ENCODE data around the gene DEPDC1B. TPM values are rescaled to one million over a fixed set of nuclear protein-coding genes. Genes with fewer than 3 reads are reported as not detected.
A peak's percentile ranks its signal among the peaks of the same experiment; 100 is the strongest.

DEPDC1B gene
- total and polyA plus RNA-seq, 4 donors = 0.55 to 3.1 (median 0.70) TPM

- TF ChIP-seq CTCF (IDR thresholded peaks at IDR 0.05; ENCODE audit: control extremely low read depth, extremely low read depth) = no peak
- ATAC-seq (ENCODE audit: insufficient read depth, low FRiP score) (no peak), DNase-seq (no peak)
- H3K4me3 ChIP-seq = no peak overlapping the region
- H3K9me3 ChIP-seq (ENCODE audit: control insufficient read depth in 4 of 4, insufficient read depth in 3 of 4, low read length in 3 of 4) = no peaks in the 10 kb centered on the region
- peaks cover 0 to 8% (median 3%) of the 10 kb centered on the region in 5 donors for H3K4me1 ChIP-seq (ENCODE audit: control insufficient read depth in 5 of 5, insufficient read depth in 5 of 5, low read length in 5 of 5)
- H3K27ac ChIP-seq (ENCODE audit: low read depth in 1 of 2, low read length in 1 of 2) = no peak overlapping the region
- H3K36me3 ChIP-seq (ENCODE audit: control insufficient read depth in 4 of 4, insufficient read depth in 4 of 4, low read length in 4 of 4) = no peaks in the 10 kb centered on the region
- no peak overlapping the region for H3K9ac ChIP-seq (ENCODE audit: insufficient read depth in 1 of 2, low read length in 2 of 2)
- no peaks in the 10 kb centered on the region for H3K27me3 ChIP-seq (ENCODE audit: control insufficient read depth in 3 of 3, insufficient read depth in 3 of 3, low read length in 2 of 3)
Observed at GRCh38 chr5:60638300-60638699, 61.7 kb downstream of the DEPDC1B start.

- DNase-seq = no peak
- no peak overlapping the region for H3K4me3 ChIP-seq
- H3K9me3 ChIP-seq (ENCODE audit: control insufficient read depth in 4 of 4, insufficient read depth in 3 of 4, low read length in 3 of 4) = peaks cover 0 to 2% (median 0%) of the 10 kb centered on the region in 4 donors
- no peak overlapping the region for H3K27ac ChIP-seq (ENCODE audit: low read depth in 1 of 2, low read length in 1 of 2)
- no peak for TF ChIP-seq CTCF (IDR thresholded peaks at IDR 0.05; ENCODE audit: control extremely low read depth, extremely low read depth)
- H3K9ac ChIP-seq (ENCODE audit: insufficient read depth in 1 of 2, low read length in 2 of 2) = no peak overlapping the region
- ATAC-seq (ENCODE audit: insufficient read depth, low FRiP score) = no peak
- no peaks in the 10 kb centered on the region for H3K27me3 ChIP-seq (ENCODE audit: control insufficient read depth in 3 of 3, insufficient read depth in 3 of 3, low read length in 2 of 3)
- peaks cover 0 to 14% (median 5%) of the 10 kb centered on the region in 5 donors for H3K4me1 ChIP-seq (ENCODE audit: control insufficient read depth in 5 of 5, insufficient read depth in 5 of 5, low read length in 5 of 5)
- 96 to 100% methylated on average over 4 of the region's 4 CpGs for WGBS, 2 donors
- H3K36me3 ChIP-seq (ENCODE audit: control insufficient read depth in 4 of 4, insufficient read depth in 4 of 4, low read length in 4 of 4) = no peaks in the 10 kb centered on the region
Observed at GRCh38 chr5:60636644-60637043, 63.3 kb downstream of the DEPDC1B start.

- Histone ChIP-seq H3K27me3 (ENCODE audit: control insufficient read depth in 3 of 3, insufficient read depth in 3 of 3, low read length in 2 of 3) (no peaks in the 10 kb centered on the region), H3K36me3 (ENCODE audit: control insufficient read depth in 4 of 4, insufficient read depth in 4 of 4, low read length in 4 of 4) (no peaks in the 10 kb centered on the region), H3K9me3 (ENCODE audit: control insufficient read depth in 4 of 4, insufficient read depth in 3 of 4, low read length in 3 of 4) (peaks cover 0 to 4% (median 0%) of the 10 kb centered on the region in 4 donors), H3K4me1 (ENCODE audit: control insufficient read depth in 5 of 5, insufficient read depth in 5 of 5, low read length in 5 of 5) (peaks cover 0 to 14% (median 5%) of the 10 kb centered on the region in 5 donors), H3K4me3 (no peak overlapping the region), H3K9ac (ENCODE audit: insufficient read depth in 1 of 2, low read length in 2 of 2) (no peak overlapping the region), H3K27ac (ENCODE audit: low read depth in 1 of 2, low read length in 1 of 2) (no peak overlapping the region)
- no peak for TF ChIP-seq CTCF (IDR thresholded peaks at IDR 0.05; ENCODE audit: control extremely low read depth, extremely low read depth)
- ATAC-seq (ENCODE audit: insufficient read depth, low FRiP score) = no peak
- WGBS, 2 donors = 94 to 96% methylated on average over 1 of the region's 1 CpG
- no peak for DNase-seq
Observed at GRCh38 chr5:60636001-60636400, 64.0 kb downstream of the DEPDC1B start.

GRCh38 chr5:60634051-60634450 is 65.9 kb downstream of the DEPDC1B start:
- peaks cover 0 to 4% (median 0%) of the 10 kb centered on the region in 4 donors for H3K9me3 ChIP-seq (ENCODE audit: control insufficient read depth in 4 of 4, insufficient read depth in 3 of 4, low read length in 3 of 4)
- WGBS, 2 donors = 30 to 46% methylated on average over 6 of the region's 6 CpGs
- ATAC-seq (ENCODE audit: insufficient read depth, low FRiP score) = no peak

More at GRCh38 chr5:60634051-60634450, 65.9 kb downstream of the DEPDC1B start:
- H3K9ac ChIP-seq (ENCODE audit: insufficient read depth in 1 of 2, low read length in 2 of 2) = no peak overlapping the region
- no peaks in the 10 kb centered on the region for H3K27me3 ChIP-seq (ENCODE audit: control insufficient read depth in 3 of 3, insufficient read depth in 3 of 3, low read length in 2 of 3)
- peaks cover 0 to 14% (median 5%) of the 10 kb centered on the region in 5 donors for H3K4me1 ChIP-seq (ENCODE audit: control insufficient read depth in 5 of 5, insufficient read depth in 5 of 5, low read length in 5 of 5)
- no peak for TF ChIP-seq CTCF (IDR thresholded peaks at IDR 0.05; ENCODE audit: control extremely low read depth, extremely low read depth)
- no peak overlapping the region for H3K27ac ChIP-seq (ENCODE audit: low read depth in 1 of 2, low read length in 1 of 2)
- H3K4me3 ChIP-seq = no peak overlapping the region
- peak in 2 of 3 donors; percentile 25 to 29 for DNase-seq
- no peaks in the 10 kb centered on the region for H3K36me3 ChIP-seq (ENCODE audit: control insufficient read depth in 4 of 4, insufficient read depth in 4 of 4, low read length in 4 of 4)

All from lung (tissue), 12 donors.